GM18909 (cell line): ENCODE measurements around the gene PTPRN2.

Source experiments
- ATAC-seq: cut with Tn5 transposase; IDR thresholded peaks from one replicate; pipeline ENCODE4 v1.9.1; 2021; ENCODE audit warnings: mild to moderate bottlenecking; ENCODE audit not compliant: unreplicated experiment, poor library complexity

The PTPRN2 gene

DNA sequence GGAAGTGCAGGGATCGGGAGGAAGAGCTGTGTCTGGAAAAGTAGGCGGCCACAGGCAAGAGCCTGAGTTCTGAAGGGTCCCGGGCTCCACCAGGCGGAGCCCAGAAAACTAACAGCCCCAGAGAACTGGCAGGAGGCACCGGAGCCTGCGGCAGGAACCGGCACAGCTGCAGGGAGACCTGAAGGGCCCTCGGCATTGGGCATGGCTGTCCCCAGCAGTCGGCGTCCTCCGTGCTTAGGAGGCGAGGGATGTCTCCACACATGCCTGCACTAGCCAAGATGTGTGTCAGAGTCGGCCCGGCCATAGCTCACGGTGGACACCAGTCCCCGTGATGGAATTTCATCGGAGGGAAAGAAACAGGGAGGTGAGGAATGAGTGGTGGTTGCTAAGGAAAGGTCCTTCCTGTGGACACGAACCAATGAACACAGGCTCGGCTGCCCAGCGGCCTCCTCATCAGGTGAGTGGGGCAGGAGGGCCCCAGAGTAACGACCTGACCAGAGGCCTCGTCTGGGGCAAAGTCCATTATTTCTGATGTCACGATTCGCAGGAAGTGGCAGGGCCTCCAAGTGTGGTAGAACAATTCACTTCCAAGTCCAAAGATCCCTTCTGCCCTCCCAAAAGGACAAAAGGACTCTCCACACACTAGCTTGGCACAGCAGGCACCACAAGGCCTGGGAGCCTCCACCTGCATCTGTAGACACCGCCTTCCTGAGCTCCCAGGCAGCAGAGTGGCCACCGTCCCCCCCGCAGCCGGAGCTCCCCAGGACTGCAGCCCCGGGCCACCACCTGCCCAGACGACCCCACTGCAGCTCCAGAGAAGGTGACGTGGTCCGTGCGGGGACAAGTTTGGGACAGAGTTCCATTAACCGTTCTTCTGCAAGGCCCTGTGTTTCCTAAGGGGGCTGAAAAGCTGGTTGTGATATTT is 444.2 kb downstream of the PTPRN2 start:
- ATAC-seq, result no peak

GRCh38 chr7:158142657-158143056 is 445.0 kb downstream of the PTPRN2 start:
- ATAC-seq, result no peak

- ATAC-seq, result no peak
Observed at GRCh38 chr7:158141806-158142518, 445.7 kb downstream of the PTPRN2 start.

DNA sequence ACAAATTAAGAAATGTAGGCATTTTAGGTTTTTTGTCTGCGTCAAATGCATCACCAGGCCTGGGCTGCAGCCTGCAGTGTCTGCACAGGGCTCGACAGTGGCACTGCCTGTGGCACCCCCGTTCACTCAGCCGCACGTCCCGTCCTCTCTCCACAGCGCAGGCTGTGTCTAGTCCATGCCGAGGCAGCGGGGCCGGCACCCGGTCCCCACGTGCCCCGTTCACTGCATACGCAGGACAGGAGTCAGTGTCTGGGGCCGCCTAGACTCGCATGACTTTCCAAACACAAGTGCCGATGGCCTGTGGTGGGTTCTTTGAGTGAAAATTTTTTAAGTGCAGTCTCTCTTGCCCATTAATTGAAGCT is 446.4 kb downstream of the PTPRN2 start:
- no peak for ATAC-seq

DNA sequence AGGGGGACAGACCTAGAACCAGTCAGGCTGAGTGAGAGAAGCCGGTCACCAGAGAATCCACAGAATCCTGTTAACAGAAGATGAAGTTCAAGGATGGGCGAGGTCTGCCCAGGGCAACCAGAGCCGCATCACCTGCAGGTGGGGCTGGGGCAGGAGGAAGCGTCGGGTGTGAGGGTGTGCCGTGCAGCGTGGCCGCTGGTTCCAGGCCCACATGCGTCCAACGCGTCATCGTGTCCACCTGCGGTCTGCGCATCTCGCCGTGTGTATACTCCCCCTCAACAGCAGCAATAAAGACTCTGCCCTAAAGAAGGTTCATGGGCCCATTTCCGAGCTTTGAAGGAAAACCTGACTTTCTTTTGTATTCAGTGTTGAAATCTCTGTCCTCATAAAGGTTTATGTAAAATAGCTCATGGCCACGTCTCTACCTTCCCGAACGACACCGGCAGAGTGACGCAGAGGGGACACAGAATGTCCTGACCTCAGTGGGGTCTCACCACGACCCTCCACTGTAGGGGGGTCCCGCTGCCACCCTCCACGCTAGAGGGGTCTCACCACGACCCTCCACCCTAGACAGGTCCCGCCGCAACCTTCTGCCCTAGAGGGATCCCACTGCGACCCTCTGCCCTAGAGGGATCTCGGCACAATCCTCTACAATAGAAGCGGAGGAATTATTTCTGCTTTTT is 446.9 kb downstream of the PTPRN2 start:
- ATAC-seq, result no peak

- no peak for ATAC-seq
Observed at GRCh38 chr7:158139499-158139898, 448.1 kb downstream of the PTPRN2 start.

GRCh38 chr7:158138329-158138597 is 449.4 kb downstream of the PTPRN2 start:
- no peak for ATAC-seq

GRCh38 chr7:158137516-158138328 is 449.9 kb downstream of the PTPRN2 start:
- ATAC-seq, result no peak

- no peak for ATAC-seq
Observed at GRCh38 chr7:158135931-158136330, 451.7 kb downstream of the PTPRN2 start.

DNA sequence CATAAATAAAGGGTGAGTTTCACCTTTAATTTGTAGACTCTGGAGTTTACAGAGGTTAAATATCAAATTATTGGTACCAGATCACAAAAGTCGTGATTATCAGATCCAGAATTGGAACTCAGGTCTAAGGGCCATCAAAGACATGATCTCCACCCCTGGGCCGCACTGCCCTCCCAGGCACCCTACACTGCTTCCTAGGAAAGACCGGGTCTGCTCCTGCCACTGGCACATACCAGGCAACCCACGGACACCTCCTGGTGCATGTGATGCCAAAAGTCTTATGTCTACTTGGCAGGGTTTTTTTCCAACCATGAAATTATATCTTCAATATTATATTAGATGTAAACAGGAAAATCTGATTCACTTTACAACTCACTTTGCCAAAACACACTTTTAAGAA is 452.8 kb downstream of the PTPRN2 start:
- no peak for ATAC-seq

DNA sequence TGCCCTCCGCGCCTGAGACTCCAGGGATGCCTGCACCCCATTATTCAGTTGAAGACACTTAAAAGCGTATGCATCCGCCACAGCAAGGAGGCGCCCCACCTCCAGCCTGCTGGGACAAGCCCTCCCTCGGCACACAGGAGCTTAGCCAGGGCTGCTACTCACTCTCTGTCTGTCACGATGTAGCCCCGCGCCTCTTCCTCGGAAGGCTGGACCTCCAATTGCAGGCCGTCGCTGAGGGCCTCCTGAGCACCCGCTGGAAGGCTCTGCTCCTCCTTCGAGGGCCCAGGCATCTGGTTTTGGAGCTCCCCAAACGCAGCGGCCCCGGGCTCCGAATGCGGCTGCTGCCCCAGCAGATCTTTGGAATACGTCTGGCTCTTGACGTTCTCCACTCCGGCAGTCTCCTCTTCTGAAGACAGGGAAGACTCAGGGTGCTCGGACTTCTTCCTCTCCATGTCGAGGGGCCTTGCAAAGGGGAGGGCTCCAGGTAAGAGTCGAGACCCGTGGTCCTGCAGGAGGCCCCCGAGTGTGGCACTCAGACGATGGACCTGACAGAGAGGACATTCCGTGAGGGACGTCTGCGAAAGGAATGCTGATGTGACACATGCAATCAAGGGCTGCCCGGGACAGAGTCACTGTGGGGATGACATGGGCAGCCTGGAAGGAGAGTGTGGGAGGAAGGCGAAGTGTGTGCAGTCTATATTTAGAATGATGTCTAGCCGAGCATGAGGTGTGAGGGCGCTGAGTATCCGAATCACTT is 453.9 kb downstream of the PTPRN2 start:
- no peak for ATAC-seq

- no peak for ATAC-seq
Observed at GRCh38 chr7:158133057-158133456, 454.6 kb downstream of the PTPRN2 start.

DNA sequence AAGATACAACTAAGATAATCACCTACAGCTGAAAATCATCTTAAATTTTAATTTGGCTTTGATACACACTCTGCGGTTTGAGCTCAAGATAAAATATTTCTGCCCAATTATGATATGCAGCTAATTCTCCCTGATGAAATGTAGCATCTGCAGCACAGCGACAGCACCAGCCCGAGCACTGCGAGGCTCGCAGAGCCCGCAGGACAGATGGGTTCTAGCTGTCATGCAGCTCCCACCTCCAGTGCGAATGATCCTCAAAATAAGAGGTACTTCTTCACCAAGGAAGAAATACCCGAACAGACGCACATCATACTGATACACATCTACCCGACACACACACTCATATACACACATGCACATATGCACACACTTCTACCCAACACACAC is 457.6 kb downstream of the PTPRN2 start:
- ATAC-seq, result no peak

GRCh38 chr7:158129037-158130022 is 458.3 kb downstream of the PTPRN2 start:
- ATAC-seq, result no peak

DNA sequence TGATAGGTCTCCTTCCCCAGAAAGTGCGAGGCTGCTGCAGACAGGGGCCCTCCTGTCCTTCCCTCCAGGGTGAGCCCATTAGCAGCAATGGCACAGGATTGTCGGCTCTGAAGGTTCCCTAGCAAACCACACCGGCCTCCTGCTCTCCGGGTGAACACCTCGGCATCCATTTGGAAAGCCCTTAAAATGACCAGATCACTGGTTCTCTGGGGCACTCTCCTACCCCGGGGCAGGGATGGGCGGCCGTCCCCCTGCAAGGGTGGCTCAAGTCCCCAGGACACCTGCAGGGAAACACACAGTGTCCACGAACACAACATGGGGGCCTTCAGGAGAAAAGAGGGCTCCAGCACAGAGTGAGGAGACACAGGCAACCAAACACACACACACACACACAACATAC is 459.1 kb downstream of the PTPRN2 start:
- no peak for ATAC-seq

GRCh38 chr7:158127241-158127640 is 460.4 kb downstream of the PTPRN2 start:
- ATAC-seq, result no peak

- no peak for ATAC-seq
Observed at GRCh38 chr7:158126661-158127060, 461.0 kb downstream of the PTPRN2 start.

DNA sequence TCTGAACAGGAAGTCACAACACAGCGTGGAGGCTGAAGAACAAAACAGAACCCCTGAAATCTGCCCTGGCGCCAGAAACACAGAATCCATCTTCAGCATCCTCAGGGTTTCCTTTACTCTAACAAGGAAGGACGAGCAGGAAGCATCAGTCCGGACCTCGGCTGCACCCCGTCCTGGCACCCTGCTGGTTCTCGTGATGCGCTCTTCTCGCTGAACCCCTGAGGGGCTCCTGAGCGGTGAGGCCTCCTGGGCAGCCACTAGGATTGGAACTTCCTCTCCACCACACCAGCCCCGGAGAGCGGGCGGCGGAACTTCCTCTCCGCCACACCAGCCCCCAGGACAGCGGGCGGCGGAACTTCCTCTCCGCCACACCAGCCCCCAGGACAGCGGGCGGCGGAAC is 461.9 kb downstream of the PTPRN2 start:
- no peak for ATAC-seq

DNA sequence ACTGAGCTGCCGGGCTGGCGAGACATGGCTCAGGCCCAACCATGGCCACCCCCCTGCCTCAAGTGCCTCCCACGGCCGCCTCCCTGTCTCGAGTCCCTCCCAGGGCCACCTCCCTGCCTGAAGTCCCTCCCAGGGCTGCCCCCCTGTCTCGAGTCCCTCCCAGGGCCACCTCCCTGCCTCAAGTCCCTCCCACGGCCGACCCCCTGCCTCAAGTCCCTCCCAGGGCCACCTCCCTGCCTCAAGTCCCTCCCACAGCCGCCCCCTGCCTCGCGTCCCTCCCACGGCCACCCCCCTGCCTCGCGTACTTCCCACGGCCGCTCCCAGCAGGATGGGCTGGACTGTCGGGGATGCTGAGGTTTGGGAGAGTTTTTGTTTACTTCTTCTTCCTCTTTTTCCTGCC is 462.5 kb downstream of the PTPRN2 start:
- no peak for ATAC-seq
